ENCODE measurements around the gene ARSI. TPM values are rescaled to one million over a fixed set of nuclear protein-coding genes. Genes with fewer than 3 reads are reported as not detected.

ARSI gene
- polyA plus RNA-seq, 2 donors, result 0.77 to 1.6 TPM

- Histone ChIP-seq H3K27ac (ENCODE audit: low read depth in 2 of 2, low read length in 1 of 2) (no peak overlapping the region), H3K4me1 (ENCODE audit: control insufficient read depth in 2 of 2, insufficient read depth in 2 of 2, low read length in 1 of 2) (no peaks in the 10 kb centered on the region), H3K9me3 (ENCODE audit: control insufficient read depth in 2 of 2, insufficient read depth in 1 of 2, low read depth in 1 of 2, low read length in 1 of 2) (no peaks in the 10 kb centered on the region), H3K4me3 (ENCODE audit: low read depth in 1 of 2, low read length in 2 of 2) (no peak overlapping the region), H3K36me3 (ENCODE audit: control insufficient read depth in 2 of 2, insufficient read depth in 2 of 2, low read length in 1 of 2) (no peaks in the 10 kb centered on the region), H3K27me3 (ENCODE audit: control insufficient read depth in 1 of 2, insufficient read depth in 2 of 2, low read length in 2 of 2) (no peaks in the 10 kb centered on the region)
- WGBS, 2 donors, result 82 to 86% methylated on average over 4 of the region's 4 CpGs
Measured at GRCh38 chr5:150277043-150277442, 25.7 kb downstream of the ARSI start.

DNA sequence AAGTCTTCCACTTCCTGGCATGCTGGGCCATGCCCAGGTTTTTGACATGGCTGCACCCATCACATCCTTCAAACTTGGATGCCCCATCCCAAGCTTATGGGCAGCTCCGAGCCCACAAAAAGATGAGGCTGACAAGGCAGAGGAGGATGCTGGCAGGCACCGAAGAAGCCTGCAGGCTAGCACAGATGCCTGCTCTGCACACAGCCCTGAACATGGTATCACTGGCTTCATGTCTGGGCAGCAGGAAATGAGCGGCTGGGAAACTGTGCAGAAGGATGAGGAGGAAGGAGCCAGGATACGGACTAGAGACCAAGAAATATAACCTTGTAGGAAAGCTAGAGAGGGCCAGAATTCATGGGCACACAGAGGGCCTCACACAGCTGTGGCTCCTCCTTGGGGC is 27.9 kb downstream of the ARSI start:
- no peaks in the 10 kb centered on the region for H3K36me3 ChIP-seq (ENCODE audit: control insufficient read depth in 2 of 2, insufficient read depth in 2 of 2, low read length in 1 of 2)
- H3K27me3 ChIP-seq (ENCODE audit: control insufficient read depth in 1 of 2, insufficient read depth in 2 of 2, low read length in 2 of 2), result no peaks in the 10 kb centered on the region
- no peak overlapping the region for H3K4me3 ChIP-seq (ENCODE audit: low read depth in 1 of 2, low read length in 2 of 2)
- H3K9me3 ChIP-seq (ENCODE audit: control insufficient read depth in 2 of 2, insufficient read depth in 1 of 2, low read depth in 1 of 2, low read length in 1 of 2), result no peaks in the 10 kb centered on the region
- no peaks in the 10 kb centered on the region for H3K4me1 ChIP-seq (ENCODE audit: control insufficient read depth in 2 of 2, insufficient read depth in 2 of 2, low read length in 1 of 2)
- no peak overlapping the region for H3K27ac ChIP-seq (ENCODE audit: low read depth in 2 of 2, low read length in 1 of 2)
- WGBS, 2 donors, result 88 to 89% methylated on average over 4 of the region's 4 CpGs

DNA sequence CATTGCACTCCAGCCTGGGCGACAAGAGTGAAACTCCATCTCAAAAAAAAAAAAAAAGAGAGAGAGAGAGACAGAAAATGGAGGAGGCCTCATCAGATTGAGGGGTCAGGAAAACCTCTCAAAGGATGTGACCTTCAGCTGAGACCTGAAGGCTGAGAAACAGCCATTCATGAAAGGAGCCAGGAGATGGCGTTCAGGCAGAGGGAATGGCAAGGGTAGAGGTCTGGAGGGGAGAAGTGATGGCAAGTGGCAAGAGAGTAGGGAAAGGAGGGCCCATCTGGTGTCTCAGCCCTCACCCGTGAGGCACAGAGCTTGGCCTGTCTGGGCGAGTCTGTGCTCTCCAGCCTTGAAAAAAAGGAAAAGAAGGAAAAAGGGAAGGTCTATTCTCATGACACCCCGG is 30.2 kb downstream of the ARSI start:
- 45 to 58% methylated on average over 3 to 5 of the region's 5 CpGs for WGBS, 2 donors
- Histone ChIP-seq H3K27me3 (ENCODE audit: control insufficient read depth in 1 of 2, insufficient read depth in 2 of 2, low read length in 2 of 2) (no peaks in the 10 kb centered on the region), H3K9me3 (ENCODE audit: control insufficient read depth in 2 of 2, insufficient read depth in 1 of 2, low read depth in 1 of 2, low read length in 1 of 2) (no peaks in the 10 kb centered on the region), H3K36me3 (ENCODE audit: control insufficient read depth in 2 of 2, insufficient read depth in 2 of 2, low read length in 1 of 2) (no peaks in the 10 kb centered on the region), H3K4me3 (ENCODE audit: low read depth in 1 of 2, low read length in 2 of 2) (no peak overlapping the region), H3K27ac (ENCODE audit: low read depth in 2 of 2, low read length in 1 of 2) (no peak overlapping the region), H3K4me1 (ENCODE audit: control insufficient read depth in 2 of 2, insufficient read depth in 2 of 2, low read length in 1 of 2) (no peaks in the 10 kb centered on the region)

- Histone ChIP-seq H3K4me1 (ENCODE audit: control insufficient read depth in 2 of 2, insufficient read depth in 2 of 2, low read length in 1 of 2) (no peaks in the 10 kb centered on the region), H3K27ac (ENCODE audit: low read depth in 2 of 2, low read length in 1 of 2) (no peak overlapping the region), H3K36me3 (ENCODE audit: control insufficient read depth in 2 of 2, insufficient read depth in 2 of 2, low read length in 1 of 2) (no peaks in the 10 kb centered on the region), H3K27me3 (ENCODE audit: control insufficient read depth in 1 of 2, insufficient read depth in 2 of 2, low read length in 2 of 2) (no peaks in the 10 kb centered on the region), H3K9me3 (ENCODE audit: control insufficient read depth in 2 of 2, insufficient read depth in 1 of 2, low read depth in 1 of 2, low read length in 1 of 2) (no peaks in the 10 kb centered on the region), H3K4me3 (ENCODE audit: low read depth in 1 of 2, low read length in 2 of 2) (no peak overlapping the region)
- WGBS, 2 donors, result 75 to 80% methylated on average over 5 of the region's 5 CpGs
Measured at GRCh38 chr5:150271923-150272322, 30.8 kb downstream of the ARSI start.

DNA sequence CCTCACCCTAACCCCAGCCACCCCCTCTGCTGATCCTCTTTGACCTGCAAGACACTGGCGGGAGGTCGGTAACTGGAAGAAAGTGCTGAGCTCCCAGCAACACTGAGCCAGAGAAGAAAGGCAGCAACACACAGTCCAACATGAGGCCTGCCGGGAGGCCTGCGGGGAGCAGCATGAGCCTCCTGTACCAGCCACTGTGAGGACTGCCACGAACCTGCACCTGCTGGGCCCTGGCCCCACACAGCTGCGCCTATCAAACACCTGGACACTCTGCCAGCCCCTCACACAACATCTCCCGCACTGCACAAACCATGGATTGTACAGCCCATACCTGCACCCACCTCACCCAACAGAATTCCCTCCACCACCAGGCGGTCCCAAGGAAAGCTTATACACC is 31.4 kb downstream of the ARSI start:
- H3K36me3 ChIP-seq (ENCODE audit: control insufficient read depth in 2 of 2, insufficient read depth in 2 of 2, low read length in 1 of 2), result no peaks in the 10 kb centered on the region
- no peak overlapping the region for H3K27ac ChIP-seq (ENCODE audit: low read depth in 2 of 2, low read length in 1 of 2)
- H3K27me3 ChIP-seq (ENCODE audit: control insufficient read depth in 1 of 2, insufficient read depth in 2 of 2, low read length in 2 of 2), result no peaks in the 10 kb centered on the region
- WGBS, 2 donors, result 81 to 88% methylated on average over 8 of the region's 8 CpGs
- H3K4me1 ChIP-seq (ENCODE audit: control insufficient read depth in 2 of 2, insufficient read depth in 2 of 2, low read length in 1 of 2), result no peaks in the 10 kb centered on the region
- H3K4me3 ChIP-seq (ENCODE audit: low read depth in 1 of 2, low read length in 2 of 2), result no peak overlapping the region
- no peaks in the 10 kb centered on the region for H3K9me3 ChIP-seq (ENCODE audit: control insufficient read depth in 2 of 2, insufficient read depth in 1 of 2, low read depth in 1 of 2, low read length in 1 of 2)

GRCh38 chr5:150270541-150271295 is 32.0 kb downstream of the ARSI start:
- 45% methylated on average over 12 of the region's 12 CpGs for WGBS, 2 donors
- H3K9me3 ChIP-seq (ENCODE audit: control insufficient read depth in 2 of 2, insufficient read depth in 1 of 2, low read depth in 1 of 2, low read length in 1 of 2), result no peaks in the 10 kb centered on the region
- no peaks in the 10 kb centered on the region for H3K4me1 ChIP-seq (ENCODE audit: control insufficient read depth in 2 of 2, insufficient read depth in 2 of 2, low read length in 1 of 2)
- H3K36me3 ChIP-seq (ENCODE audit: control insufficient read depth in 2 of 2, insufficient read depth in 2 of 2, low read length in 1 of 2), result no peaks in the 10 kb centered on the region
- H3K27me3 ChIP-seq (ENCODE audit: control insufficient read depth in 1 of 2, insufficient read depth in 2 of 2, low read length in 2 of 2), result no peaks in the 10 kb centered on the region
- no peak overlapping the region for H3K4me3 ChIP-seq (ENCODE audit: low read depth in 1 of 2, low read length in 2 of 2)
- no peak overlapping the region for H3K27ac ChIP-seq (ENCODE audit: low read depth in 2 of 2, low read length in 1 of 2)

DNA sequence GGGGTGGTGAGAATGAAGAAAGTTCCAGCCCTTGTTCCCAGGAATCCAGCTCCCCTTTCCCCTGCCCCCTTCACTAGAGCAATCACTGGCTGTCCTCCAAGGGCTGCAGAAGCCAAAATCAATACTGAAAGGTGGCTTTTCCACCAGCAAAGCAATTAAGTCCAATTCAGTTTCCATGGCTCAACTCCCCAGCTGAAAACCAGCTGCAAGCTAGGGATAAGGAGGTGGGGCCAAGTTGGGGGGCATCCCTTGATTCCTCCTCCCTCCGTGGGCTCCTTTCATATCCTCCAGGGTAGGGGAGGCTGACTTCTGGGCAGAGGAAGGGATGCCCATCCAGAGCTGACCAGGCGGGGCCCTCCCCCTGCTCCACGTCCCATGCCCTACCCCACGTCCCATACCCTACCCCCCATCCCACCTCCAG is 35.8 kb downstream of the ARSI start:
- Histone ChIP-seq H3K36me3 (ENCODE audit: control insufficient read depth in 2 of 2, insufficient read depth in 2 of 2, low read length in 1 of 2) (no peaks in the 10 kb centered on the region), H3K27me3 (ENCODE audit: control insufficient read depth in 1 of 2, insufficient read depth in 2 of 2, low read length in 2 of 2) (no peaks in the 10 kb centered on the region), H3K27ac (ENCODE audit: low read depth in 2 of 2, low read length in 1 of 2) (no peak overlapping the region), H3K4me3 (ENCODE audit: low read depth in 1 of 2, low read length in 2 of 2) (no peak overlapping the region), H3K9me3 (ENCODE audit: control insufficient read depth in 2 of 2, insufficient read depth in 1 of 2, low read depth in 1 of 2, low read length in 1 of 2) (peaks cover 0 to 2% of the 10 kb centered on the region in 2 donors), H3K4me1 (ENCODE audit: control insufficient read depth in 2 of 2, insufficient read depth in 2 of 2, low read length in 1 of 2) (peaks cover 2 to 6% of the 10 kb centered on the region in 2 donors)
- WGBS, 2 donors, result 71% methylated on average over 4 of the region's 4 CpGs

DNA sequence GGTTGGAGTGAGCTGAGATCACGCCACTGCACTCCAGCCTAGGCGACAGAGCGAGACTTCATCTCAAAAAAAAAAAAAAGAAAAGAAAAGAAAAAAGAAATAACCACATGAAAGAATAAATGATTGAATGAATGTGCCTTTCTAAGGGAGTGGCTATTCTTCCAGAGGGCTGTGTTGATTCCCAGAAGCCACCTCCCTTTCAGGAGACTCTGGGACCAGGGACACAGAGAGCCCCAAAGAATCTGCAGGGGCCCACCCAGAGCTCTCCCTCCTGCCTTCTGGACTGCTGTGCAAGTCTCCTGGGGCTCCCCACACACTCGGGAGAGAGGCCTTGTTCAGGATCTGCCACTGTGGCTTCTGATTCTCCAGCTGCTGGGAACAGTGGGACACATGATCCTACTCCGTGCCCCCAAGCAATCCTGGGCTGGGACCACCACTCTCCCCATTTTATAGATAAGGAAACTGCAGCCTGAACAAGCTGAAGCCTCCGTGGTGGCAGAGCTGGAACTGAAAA is 36.8 kb downstream of the ARSI start:
- H3K9me3 ChIP-seq (ENCODE audit: control insufficient read depth in 2 of 2, insufficient read depth in 1 of 2, low read depth in 1 of 2, low read length in 1 of 2), result peaks cover 0 to 2% of the 10 kb centered on the region in 2 donors
- H3K27me3 ChIP-seq (ENCODE audit: control insufficient read depth in 1 of 2, insufficient read depth in 2 of 2, low read length in 2 of 2), result no peaks in the 10 kb centered on the region
- peaks cover 2 to 6% of the 10 kb centered on the region in 2 donors for H3K4me1 ChIP-seq (ENCODE audit: control insufficient read depth in 2 of 2, insufficient read depth in 2 of 2, low read length in 1 of 2)
- 80 to 81% methylated on average over 6 of the region's 6 CpGs for WGBS, 2 donors
- H3K27ac ChIP-seq (ENCODE audit: low read depth in 2 of 2, low read length in 1 of 2), result no peak overlapping the region
- H3K36me3 ChIP-seq (ENCODE audit: control insufficient read depth in 2 of 2, insufficient read depth in 2 of 2, low read length in 1 of 2), result no peaks in the 10 kb centered on the region
- H3K4me3 ChIP-seq (ENCODE audit: low read depth in 1 of 2, low read length in 2 of 2), result no peak overlapping the region

DNA sequence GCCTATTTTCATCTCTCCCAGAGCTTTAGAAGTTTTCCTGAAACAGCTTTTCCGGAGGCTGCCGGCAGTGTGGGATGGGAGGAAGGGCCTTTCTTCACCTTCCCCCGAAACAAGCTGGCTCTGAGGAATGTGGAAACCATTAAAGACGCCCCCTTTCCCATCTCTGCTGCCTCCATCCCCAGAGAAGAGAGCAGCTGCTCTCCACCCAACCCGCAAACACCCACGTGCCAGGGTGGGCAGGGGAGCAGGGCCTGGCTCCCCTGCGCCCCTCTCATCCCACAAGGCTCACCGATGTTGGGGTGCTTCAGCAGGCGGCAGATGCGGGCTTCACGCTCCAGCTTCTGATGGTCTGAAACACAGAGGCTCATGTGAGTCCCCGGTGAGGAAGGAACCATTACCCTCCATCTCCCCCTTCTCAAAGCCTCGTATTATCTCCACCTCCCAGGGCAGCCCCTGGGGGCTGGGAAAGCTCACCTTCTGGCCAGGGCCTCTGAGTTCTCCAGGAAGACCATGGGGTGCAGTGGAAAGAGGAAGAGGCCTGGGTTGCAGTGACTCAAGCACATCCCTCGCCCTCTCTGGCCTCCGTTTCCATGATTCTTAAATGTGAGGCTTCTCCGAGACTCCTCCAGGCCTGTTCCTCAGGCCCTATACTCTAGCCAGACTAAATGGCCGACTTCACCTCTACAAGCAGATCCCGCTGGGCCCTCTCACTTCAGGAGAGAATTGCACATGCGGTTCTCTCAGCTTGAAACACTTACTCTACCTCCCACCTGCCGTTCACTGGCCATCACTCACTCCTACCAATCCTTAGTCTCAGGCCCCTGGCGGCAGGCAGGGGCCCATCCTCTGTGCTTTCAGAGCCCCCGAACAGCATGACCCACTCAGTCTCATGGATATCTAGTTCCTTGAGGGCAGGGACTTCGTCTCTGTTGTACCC is 37.8 kb downstream of the ARSI start:
- 88 to 93% methylated on average over 23 of the region's 23 CpGs for WGBS, 2 donors
- H3K27ac ChIP-seq (ENCODE audit: low read depth in 2 of 2, low read length in 1 of 2), result no peak overlapping the region

More for the DNA sequence above, 37.8 kb downstream of the ARSI start:
- Histone ChIP-seq H3K9me3 (ENCODE audit: control insufficient read depth in 2 of 2, insufficient read depth in 1 of 2, low read depth in 1 of 2, low read length in 1 of 2) (peaks cover 0 to 2% of the 10 kb centered on the region in 2 donors), H3K36me3 (ENCODE audit: control insufficient read depth in 2 of 2, insufficient read depth in 2 of 2, low read length in 1 of 2) (no peaks in the 10 kb centered on the region), H3K27me3 (ENCODE audit: control insufficient read depth in 1 of 2, insufficient read depth in 2 of 2, low read length in 2 of 2) (no peaks in the 10 kb centered on the region), H3K4me3 (ENCODE audit: low read depth in 1 of 2, low read length in 2 of 2) (no peak overlapping the region), H3K4me1 (ENCODE audit: control insufficient read depth in 2 of 2, insufficient read depth in 2 of 2, low read length in 1 of 2) (peaks cover 2 to 6% of the 10 kb centered on the region in 2 donors)

Measured in esophagus (tissue), 2 donors.